ENCODE measurements around the gene ABL1.

The ABL1 gene

DNA sequence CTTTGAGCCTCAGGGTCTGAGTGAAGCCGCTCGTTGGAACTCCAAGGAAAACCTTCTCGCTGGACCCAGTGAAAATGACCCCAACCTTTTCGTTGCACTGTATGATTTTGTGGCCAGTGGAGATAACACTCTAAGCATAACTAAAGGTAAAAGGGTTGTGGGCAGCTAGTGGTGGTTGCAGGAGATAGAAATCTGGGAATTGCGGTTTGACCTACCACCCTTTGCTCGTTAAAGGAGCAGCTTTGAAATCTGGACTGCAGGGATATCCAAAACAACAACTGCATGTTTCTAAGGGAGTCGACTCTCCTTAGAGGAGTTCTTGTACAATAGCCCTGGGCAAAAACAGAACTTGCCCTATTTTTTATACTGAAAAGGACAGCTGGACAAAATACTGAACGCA lies 19.0 kb downstream of the ABL1 start:
- no peak for DNase-seq

DNA sequence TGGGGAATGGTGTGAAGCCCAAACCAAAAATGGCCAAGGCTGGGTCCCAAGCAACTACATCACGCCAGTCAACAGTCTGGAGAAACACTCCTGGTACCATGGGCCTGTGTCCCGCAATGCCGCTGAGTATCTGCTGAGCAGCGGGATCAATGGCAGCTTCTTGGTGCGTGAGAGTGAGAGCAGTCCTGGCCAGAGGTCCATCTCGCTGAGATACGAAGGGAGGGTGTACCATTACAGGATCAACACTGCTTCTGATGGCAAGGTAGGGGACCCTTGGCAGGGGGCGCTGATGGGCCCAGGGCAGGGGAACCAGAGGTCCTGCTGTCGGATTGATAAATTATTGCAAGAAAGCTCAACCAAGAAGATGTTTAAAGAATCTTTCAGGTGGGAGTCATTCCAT lies 19.8 kb downstream of the ABL1 start:
- no peak for DNase-seq

DNA sequence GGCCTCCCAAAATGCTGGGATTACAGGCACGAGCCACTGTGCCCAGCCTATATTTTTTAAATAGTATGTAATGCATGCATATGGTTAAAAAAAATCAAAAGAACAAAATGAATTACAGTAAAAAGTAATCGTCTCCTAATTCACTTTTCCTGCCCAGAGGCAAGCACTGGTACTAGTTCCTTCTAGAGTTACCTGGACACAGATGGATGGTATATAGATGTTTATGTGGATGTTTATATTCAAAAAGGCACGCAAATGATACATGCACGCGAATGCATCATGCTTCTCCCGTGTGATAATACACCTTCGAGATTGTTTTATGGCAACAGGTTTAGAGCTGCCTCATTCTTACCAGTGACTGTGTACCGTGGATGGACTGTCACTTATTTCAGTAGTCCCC lies 21.4 kb downstream of the ABL1 start:
- no peak for DNase-seq

DNA sequence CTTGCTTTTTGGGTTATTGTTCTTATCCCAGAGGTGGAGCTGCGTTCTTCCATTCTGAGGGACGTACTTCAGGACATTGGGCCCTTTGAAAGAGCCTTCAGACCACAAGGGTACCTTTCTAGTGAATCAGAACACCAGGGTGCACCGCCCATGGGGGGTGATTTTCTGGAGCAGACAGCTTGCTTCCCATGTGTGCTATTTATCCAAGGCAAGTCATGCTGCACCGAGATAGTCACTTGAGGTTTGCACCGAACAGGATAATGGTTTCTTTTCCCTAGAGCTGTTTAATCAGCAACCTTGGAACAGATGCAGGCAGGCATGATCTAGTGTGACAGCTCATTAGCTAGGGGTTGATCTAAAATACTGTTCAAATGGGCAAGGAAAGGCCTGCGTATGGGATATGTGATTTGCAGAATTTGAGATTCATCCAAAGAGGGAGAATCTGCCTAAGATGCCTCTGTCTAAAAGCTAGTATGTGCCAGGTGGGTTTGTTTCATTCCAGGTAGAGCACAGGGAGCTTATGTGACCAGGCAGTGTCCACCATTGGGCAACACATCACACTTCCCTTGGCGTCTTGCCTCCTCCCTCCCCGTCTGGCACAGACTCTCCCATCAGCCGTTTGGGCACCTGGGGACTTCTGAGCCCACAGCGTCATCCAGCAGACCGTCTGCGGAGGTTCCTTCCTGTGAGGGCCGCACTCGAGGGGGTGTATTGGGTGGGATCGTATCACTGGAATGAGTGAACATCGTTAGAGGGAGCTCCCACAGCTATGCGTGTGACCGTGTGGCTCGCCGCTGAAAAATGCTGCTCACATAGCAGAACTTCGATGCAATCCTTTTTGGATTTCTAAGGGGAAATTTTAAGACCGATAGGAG lies 23.0 kb downstream of the ABL1 start:
- DNase-seq, result no peak

DNA sequence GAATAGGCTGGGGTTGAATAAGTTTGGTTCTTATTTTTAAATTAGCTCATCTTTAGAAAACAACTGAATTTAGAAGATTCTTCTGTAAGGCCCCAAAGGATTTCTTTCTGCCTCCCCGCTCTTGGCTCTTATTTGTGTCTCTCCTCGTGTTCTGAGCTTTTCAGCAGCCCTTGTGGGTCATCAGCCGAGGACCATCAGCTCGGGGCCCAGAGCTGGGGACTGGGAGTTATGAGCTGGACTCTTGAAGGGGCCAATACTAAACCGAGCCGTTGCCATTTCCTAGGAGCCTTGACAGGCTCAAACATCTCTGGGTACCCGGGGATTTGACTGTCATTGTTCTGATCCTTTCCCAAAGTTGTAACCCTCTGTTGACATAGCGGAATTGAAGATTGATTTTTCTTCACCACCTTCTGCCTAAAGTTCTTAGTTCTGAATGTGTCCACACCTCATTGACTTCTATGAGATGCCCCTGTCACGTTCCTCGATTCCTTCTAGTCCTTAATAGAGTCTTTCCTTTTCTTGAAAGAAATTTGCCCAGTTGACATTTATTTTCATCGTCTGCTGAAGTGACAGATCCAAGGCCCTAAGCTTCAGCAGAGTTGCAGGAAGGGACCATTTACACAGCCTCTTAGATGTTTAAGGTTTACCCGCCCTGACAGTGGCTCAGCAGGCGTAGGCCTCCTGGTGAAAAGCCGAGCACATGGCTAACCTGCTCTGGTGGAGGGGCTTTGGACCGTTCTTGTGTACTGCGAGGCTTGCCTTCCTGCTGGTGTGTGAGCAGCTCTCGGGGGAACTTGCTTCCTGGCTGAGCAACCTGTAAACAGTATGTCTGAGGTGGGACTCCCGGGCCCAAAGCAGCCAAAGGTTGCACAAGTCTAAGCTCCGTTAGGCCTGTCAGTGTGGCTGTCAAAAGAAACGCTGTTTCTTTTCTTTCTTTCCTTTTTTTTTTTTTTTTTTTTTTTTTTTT lies 24.0 kb downstream of the ABL1 start:
- no peak for DNase-seq

DNA sequence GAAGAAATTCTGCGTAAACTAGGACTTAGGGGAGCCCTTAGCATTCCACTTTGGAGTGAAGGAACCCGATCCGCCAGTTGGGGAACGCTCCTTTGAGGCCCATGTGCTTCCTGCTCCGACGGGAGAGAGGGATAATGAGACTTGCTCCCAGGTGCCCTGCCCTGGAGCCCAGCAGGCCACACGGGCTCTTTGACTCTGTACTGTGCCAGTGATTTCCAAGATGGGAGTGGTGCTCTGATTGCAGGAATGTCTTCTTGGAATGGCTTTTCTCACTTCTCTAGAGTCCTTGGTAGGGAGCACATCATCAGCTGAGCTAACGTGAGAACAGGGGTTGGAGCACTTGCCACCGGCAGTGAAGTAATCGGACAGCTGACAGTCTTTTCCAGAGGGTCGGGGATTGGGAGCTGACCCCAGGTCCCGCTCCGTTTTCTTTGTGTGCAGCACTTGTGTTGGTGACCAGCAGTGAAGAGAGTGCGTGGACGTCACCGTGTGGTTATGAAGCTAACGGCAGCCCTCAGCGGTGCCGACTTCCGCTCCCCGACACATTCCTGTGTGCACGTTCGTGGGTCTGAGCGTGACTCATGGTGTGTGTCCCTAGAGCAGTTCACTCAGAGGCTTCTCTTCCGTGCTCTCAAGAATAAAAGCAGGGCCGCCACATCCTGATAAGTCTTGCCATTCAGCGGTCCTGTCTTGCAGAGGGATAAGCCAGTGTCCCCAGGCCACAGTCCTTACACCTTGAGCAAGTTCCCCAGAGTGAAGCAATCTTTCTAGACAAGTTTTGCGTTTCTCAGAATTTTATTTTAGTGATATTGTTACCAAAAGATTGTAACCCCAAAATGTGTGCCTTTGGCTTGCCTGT lies 25.6 kb downstream of the ABL1 start:
- DNase-seq, result peak in 1 of 2 donors; percentile 14

DNA sequence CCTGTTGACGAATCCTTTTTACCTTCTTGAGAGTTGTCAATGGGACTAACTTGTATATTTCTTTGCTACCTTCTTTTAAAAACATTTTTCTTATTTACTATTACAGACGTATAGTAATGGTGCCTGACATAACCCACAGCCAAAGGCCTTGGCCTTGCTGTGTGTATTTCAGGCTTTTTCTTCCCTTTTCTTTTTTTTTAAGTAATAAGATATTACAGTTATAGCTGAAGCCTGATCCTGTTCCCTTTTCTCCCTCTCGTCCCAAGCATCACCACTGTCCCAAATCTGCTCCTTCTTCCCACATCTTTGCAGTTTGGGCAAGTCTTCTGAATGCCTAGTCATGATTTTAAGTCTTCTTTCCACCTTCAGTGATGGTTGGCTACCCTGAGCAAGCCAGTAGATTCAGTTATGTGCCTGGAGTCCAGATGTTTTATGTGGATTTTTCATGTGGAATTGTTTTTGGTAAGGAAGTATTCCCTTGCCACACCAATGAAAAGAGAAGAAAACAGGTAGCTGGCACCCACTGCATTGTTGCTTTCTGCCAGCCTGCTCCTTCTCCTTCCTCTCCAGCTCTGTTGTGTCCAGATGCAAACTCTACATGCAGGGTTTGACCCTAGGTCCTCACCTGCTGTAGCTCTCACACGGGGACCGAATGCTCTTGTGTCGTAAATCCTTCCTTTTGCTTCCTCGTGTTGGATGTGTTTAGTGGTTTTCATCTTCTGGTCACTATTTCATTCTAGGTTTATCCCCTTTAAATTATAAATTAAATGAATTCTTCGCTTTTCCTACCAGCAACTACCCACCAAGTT lies 26.5 kb downstream of the ABL1 start:
- no peak for DNase-seq

DNA sequence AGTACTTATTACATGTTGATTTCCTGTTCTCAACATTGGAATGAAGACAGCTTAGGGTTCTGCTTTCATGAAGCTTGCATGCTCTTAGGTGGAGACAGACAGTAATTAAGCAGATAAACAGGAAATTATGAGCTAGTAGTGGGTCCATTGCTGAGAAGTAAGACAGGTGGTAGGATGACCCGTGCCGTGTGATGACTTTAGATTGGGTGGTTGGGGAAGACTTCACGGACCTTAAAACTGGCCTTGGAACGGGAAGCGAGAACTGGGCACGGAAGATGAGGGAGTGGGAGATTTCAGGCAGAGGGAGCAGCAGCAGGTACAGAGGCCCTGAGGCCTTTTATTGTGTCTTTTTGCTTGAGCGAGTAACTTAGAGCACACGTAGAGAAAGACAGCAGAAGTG lies 27.2 kb downstream of the ABL1 start:
- DNase-seq, result no peak

DNA sequence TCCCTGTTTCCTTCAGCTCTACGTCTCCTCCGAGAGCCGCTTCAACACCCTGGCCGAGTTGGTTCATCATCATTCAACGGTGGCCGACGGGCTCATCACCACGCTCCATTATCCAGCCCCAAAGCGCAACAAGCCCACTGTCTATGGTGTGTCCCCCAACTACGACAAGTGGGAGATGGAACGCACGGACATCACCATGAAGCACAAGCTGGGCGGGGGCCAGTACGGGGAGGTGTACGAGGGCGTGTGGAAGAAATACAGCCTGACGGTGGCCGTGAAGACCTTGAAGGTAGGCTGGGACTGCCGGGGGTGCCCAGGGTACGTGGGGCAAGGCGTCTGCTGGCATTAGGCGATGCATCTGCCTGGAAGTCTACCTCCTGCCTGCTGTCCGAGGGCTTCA lies 27.7 kb downstream of the ABL1 start:
- DNase-seq, result no peak

DNA sequence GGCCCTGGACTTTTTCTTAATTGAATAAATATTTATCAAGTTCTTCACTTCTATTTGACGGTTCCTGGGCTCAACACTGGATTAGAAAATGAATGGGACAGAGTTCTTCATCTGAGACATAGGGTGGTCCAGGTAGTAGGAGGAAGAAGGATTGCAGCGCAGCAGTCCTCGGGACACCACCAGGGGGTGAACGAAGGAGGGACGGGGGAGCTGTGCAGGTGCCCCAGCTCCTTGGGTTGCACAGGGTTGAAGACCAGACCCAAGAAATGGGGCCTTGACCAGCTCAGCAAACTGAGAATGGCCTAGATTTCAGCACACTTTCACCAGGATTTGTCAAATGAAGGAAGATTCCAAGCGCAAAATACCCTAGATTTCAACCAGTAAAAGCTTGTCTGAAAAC lies 29.5 kb downstream of the ABL1 start:
- no peak for DNase-seq

DNA sequence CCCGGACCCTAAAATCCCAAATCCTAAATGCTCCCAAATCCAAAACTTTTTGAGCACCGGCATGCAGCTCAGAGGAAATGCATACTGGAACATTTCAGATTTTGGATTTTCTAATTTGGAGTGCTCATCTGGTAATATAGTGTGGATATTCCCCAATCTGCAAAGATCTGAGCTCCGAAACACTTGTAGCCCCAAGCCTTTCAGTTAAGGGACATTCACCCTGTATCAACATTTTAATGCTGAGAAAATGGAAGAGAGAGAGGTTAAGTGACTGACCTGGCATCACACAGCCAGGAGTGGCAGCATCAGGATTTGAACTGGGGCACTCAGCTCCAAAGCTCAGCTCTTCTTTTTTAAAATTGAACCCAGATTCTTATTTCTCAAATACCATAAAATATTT lies 30.9 kb downstream of the ABL1 start:
- no peak for DNase-seq

DNA sequence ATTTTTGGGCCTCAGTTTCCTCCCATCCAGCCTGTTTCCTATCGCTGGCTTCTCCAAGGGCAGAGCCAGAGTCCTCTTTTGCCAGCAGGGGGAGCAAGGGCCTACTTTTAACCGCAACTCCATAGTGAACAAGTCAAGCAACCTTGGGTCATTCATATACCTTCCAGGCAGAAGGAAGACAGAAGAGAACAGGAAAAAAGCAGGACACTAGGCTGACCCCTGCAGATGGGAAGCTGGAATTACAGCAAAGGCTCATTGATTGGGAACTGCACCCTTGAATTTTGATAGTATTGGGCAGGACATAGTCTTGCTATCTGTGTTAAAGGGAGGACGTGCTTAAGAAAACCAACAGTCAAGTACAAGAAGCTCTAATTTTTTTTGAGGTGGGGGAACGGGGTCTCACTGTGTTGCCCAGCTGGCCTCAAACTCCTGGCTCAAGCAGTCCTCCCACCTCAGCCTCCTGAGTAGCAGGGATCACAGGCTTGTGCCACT lies 31.5 kb downstream of the ABL1 start:
- peak; percentile 6 to 43 for DNase-seq

DNA sequence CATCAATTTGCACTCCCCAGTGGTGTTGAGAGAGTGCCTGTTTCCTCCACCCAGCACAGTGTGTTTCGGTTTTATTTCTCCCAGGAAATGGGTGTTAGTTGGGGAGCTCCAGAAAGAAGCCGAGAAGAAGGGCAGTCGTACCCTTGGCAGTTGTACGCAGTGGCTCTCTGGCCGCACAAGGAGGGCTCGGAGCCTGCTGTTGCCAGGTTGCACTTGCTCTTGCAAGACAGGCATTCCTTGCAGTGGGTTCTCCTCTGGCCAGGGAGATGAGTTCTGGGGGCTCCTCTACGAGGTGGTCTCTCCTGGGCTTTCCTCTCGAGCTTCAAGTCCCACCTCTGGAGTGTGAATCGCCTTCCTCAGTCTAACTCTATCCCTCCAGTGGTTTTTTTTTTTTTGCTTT lies 32.5 kb downstream of the ABL1 start:
- no peak for DNase-seq

DNA sequence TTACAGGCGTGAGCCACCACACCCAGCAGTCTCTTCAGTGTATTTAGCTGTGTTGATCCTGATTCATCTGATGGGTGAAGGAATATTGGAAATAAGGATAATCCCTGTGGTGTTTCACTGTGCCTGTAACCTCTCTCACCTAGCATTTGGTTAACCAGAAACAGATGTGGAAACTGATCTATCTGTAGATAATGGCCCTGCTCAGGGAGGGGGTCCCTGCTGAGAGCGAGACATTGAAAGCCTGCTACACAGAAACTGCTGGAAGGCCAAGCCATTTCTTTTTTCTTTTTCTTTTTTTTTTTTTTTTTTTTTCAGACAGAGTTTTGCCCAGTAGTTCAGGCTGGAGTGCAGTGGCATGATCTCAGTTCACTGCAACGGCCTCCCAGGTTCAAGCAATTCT lies 33.2 kb downstream of the ABL1 start:
- DNase-seq, result no peak

DNA sequence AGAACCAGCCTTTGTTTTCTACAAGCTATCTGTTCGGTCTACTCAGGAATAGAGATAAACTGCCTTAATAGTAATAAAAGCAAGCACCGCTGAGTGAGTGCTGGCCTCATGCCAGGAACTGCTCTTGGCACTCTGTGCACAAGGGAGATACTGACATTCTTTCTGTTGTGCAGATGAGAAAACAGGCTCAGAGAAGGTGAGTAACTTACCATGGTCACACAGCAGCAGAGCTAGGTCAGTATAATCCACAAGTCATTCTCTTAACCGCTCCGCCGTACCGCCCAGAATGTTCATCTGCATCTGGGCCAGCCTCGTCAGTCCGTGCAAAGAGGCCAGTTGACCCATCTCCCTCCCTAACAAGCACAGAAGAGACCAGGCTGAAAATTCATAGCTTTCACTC lies 34.2 kb downstream of the ABL1 start:
- DNase-seq, result no peak

DNA sequence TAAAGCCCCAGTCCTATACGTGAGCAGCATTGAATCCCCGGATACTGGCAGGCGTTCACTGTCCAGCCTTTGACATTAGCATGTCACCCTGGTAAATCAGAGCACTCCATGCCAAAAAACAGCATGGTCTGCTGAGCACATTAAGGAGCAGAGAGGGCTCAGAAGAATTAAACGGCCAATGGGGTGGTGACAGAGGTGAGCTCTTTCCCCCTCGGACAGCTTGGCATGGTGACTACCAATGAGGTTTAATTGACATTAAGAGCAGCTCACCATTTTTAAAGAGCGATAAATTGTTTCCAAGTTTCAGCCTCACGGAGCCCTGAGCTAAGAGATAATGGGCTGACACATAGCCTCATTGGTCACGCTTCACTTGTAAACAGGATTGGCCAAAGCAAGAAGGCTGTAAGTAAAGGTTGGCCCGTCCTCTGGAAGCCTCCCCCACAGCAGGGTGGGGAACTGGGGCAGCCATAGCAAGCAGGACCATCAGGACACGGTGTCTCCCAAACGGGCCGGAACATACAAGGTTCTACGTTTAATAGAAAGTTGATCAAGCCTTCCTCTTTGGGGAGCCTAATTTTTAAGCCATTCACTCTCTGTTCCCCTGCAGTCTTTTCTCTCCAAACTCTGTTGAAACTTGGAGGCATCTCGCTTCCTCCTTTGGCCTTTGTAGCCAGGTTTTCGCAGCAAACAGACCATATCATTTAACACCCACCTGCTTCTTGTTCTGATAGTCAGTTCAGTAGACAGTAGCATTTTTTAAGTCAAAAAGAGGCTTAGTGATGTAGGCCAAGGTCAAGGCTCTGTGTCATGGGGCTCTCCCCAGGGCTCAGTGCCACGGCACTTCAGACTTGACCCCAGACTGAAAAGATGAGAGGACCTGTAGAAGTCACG lies 35.7 kb downstream of the ABL1 start:
- DNase-seq, result no peak

DNA sequence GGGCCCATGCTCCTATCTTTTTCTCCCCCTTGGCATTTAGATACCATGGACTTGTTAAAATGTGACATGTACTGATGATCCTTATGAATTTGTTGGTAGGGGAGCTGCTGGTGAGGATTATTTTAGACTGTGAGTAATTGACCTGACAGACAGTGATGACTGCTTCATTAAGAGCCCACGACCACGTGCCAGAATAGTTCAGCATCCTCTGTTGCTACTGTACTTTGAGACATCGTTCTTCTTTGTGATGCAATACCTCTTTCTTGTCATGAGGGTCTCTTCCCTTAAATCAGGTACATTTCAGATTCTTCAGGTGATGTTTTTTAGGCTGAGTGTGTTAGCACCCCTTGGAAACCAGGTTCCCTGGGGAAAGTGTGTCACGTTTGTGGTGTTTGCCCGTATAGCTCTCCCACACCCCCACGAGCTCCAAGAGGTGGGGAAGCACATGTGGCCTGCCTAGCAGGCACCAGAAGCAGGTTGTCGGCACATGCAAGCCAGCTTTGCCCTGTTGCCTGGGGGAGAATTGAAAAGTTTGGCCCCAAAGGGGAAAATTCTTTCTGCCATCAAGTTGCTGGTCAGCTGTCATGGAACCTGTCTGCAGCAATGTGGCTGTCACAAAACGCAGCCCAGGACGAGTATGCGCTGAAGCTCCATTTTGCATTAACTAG lies 36.5 kb downstream of the ABL1 start:
- no peak for DNase-seq

DNA sequence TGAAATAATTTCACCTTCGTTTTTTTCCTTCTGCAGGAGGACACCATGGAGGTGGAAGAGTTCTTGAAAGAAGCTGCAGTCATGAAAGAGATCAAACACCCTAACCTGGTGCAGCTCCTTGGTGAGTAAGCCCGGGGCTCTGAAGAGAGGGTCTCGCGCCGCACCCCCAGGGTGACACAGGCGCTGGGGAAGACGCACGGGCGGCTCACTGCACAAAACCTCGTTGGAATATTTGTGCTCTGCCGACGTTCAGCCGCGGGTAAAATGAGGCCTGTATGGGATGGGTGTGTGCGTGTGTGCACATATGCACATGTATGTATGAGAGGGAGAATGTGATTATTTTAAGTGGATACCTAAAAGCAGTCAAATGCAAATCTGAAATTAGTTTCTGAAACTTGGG lies 37.0 kb downstream of the ABL1 start:
- DNase-seq, result no peak

DNA sequence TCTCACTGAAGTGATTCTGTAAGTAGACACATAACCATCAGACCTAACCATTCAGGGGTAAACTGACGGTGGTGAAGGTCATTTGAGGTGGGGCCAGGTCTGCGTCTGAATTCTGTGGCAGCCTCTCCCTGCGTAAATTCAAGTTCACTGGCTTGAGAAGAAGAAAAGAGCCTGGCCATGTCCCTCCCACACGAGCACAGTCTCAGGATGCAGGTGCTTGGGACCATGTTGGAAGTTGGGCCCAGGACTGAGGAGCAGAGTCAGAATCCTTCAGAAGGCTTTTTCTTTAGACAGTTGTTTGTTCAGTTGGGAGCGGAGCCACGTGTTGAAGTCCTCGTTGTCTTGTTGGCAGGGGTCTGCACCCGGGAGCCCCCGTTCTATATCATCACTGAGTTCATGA lies 37.5 kb downstream of the ABL1 start:
- DNase-seq, result no peak

DNA sequence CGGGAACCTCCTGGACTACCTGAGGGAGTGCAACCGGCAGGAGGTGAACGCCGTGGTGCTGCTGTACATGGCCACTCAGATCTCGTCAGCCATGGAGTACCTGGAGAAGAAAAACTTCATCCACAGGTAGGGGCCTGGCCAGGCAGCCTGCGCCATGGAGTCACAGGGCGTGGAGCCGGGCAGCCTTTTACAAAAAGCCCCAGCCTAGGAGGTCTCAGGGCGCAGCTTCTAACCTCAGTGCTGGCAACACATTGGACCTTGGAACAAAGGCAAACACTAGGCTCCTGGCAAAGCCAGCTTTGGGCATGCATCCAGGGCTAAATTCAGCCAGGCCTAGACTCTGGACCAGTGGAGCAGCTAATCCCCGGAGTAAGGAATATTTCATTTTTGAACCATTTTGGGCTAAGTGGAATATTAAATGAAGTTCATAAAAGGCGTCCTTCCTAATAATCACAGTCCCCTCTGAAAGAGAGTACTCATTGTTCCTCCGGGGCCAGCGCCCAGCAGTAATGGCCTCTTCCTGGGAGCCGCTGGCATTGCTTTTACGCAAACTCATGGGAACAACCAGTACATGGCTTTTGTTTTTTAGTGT lies 38.0 kb downstream of the ABL1 start:
- no peak for DNase-seq

All from bone marrow (tissue), 2 donors.